ENCODE results near the gene RBM42. TPM values are rescaled to one million over a fixed set of nuclear protein-coding genes. Genes with fewer than 3 reads are reported as not detected.

RBM42 gene
- total and polyA plus RNA-seq, 2 of the 13 experiments (the other 11 are each of a cell fraction or from before 2014, with no cell fraction given) = 27.2 to 55.3 TPM

GRCh38 chr19:35641515-35642151, 12.8 kb downstream of the RBM42 start, which contains the start of gene ETV2:
Gene ETV2, plus strand, starts transcription at chr19:35641745. Its CDS starts 716 bp downstream, at chr19:35642461.
- ChIA-PET POLR2A (no interaction called here), CTCF (ENCODE audit: low intra/inter-chr PET ratio, low total read pairs) (no interaction called here)
- DNase-seq (ENCODE audit: low spot score) (no peak), FAIRE-seq (no peak), ATAC-seq (no peak)
- no peaks in the 10 kb centered on the region for H3K79me2 ChIP-seq (ENCODE audit: insufficient read depth, low read length)
- no peaks in the 10 kb centered on the region for H4K20me1 ChIP-seq (ENCODE audit: insufficient read depth, low read length)
- WGBS (ENCODE audit: low lambda C conversion rate) = 85% methylated on average over 23 of the region's 28 CpGs
- no peak for TF ChIP-seq KDM3A (CRISPR knock-in tag; IDR thresholded peaks at IDR 0.05; ENCODE audit: low read depth)
- no peak for TF ChIP-seq TMF1 (CRISPR knock-in tag; IDR thresholded peaks at IDR 0.05; ENCODE audit: low read depth)
- no peak for TF ChIP-seq ZNF530 (CRISPR knock-in tag; IDR thresholded peaks at IDR 0.05; ENCODE audit: low read depth)
- no peak for TF ChIP-seq ISL2 (CRISPR knock-in tag; IDR thresholded peaks at IDR 0.05)
- TF ChIP-seq PTBP1 (IDR thresholded peaks at IDR 0.05; ENCODE audit: low read depth, low read length, poor library complexity, severe bottlenecking) = no peak
- TF ChIP-seq SP1 (IDR thresholded peaks at IDR 0.05) = no peak
- no peak for TF ChIP-seq SP1 (CRISPR knock-in tag; IDR thresholded peaks at IDR 0.05)
- no peak for TF ChIP-seq RBM39 (IDR thresholded peaks at IDR 0.05; ENCODE audit: low read depth, low read length, poor library complexity, severe bottlenecking)
- TF ChIP-seq SOX6 (IDR thresholded peaks at IDR 0.05) = no peak
- no peak for TF ChIP-seq SOX6 (CRISPR knock-in tag; IDR thresholded peaks at IDR 0.05)
- TF ChIP-seq GFI1 (CRISPR knock-in tag; IDR thresholded peaks at IDR 0.05; ENCODE audit: borderline replicate concordance) = no peak
- no peak for TF ChIP-seq AHDC1 (CRISPR knock-in tag; IDR thresholded peaks at IDR 0.05; ENCODE audit: borderline replicate concordance)
- TF ChIP-seq SATB2 (CRISPR knock-in tag; IDR thresholded peaks at IDR 0.05) = no peak
- TF ChIP-seq ZNF709 (CRISPR knock-in tag; IDR thresholded peaks at IDR 0.05) = no peak
- TF ChIP-seq DMAP1 (CRISPR knock-in tag; IDR thresholded peaks at IDR 0.05) = no peak
- no peak for TF ChIP-seq U2AF2 (IDR thresholded peaks at IDR 0.05; ENCODE audit: low read depth, low read length)
- TF ChIP-seq PRDM4 (CRISPR knock-in tag; IDR thresholded peaks at IDR 0.05; ENCODE audit: borderline replicate concordance) = no peak
- TF ChIP-seq ZKSCAN8 (CRISPR knock-in tag; IDR thresholded peaks at IDR 0.05; ENCODE audit: borderline replicate concordance) = no peak
- no peak for TF ChIP-seq ZNF329 (CRISPR knock-in tag; IDR thresholded peaks at IDR 0.05; ENCODE audit: low read depth)
- no peak within 1 kb of the TSS for H3K4me2 ChIP-seq (ENCODE audit: low read depth, low read length)
- H3K9me3 ChIP-seq (ENCODE audit: low read length) = no peaks in the 10 kb centered on the region
- H3K27ac ChIP-seq (ENCODE audit: extremely low read length, insufficient read depth, low read length) = no peak within 1 kb of the TSS
- H2AFZ ChIP-seq (ENCODE audit: low read length) = no peak within 1 kb of the TSS
- 0 out of 6 replicates have a peak within 1 kb of the TSS, but pooled peaks of 1 of the 3 experiments have one; percentile 81 for H3K4me3 ChIP-seq (replicated peaks in 1 of 3; ENCODE audit: insufficient read depth in 1 of 3, low read depth in 2 of 3, low read length in 3 of 3)
- peaks cover 42% of the 10 kb centered on the region for H3K4me1 ChIP-seq (ENCODE audit: insufficient read depth, low read length)
- in situ Hi-C loops (cut with HindIII; ENCODE audit: extremely low pct_ligation_motif_present, low pct_unique_long_range_greater_than_20kb) = loop anchor here (5.0 kb wide), 1 partner anchor 94 kb away; the partner anchor contains the start of gene TMEM147
- intact Hi-C loops (cut with micrococcal nuclease; ENCODE audit: unreplicated experiment) = loop anchor here (10.0 kb wide), 1 partner anchor 87 kb away; no protein-coding TSS in a partner anchor
- BruUV-seq (replicated peaks) = no TSS peak
- peaks cover 3 to 13% of the 10 kb centered on the region in 2 experiments; a peak in 4 of 5 replicates for H3K36me3 ChIP-seq (replicated peaks in 1 of 2; ENCODE audit: control insufficient read depth in 1 of 2, insufficient read depth in 2 of 2, low read length in 2 of 2)
- no peak within 1 kb of the TSS for H3K9ac ChIP-seq (ENCODE audit: insufficient read depth, low read depth, low read length)
- H3K27me3 ChIP-seq (ENCODE audit: control insufficient read depth in 1 of 2, insufficient read depth in 2 of 2, low read length in 2 of 2) = no peaks in the 10 kb centered on the region
